DMS114 treated with DMSO at 0.1 percent for 48 hours (cell line): ENCODE measurements around the gene SSBP3.
A peak's percentile ranks its signal among the peaks of the same experiment; 100 is the strongest.
"Not testable (repeated sequence)": the region's sequence is repeated elsewhere in the genome, so short reads cannot be mapped to it uniquely, and the experiment has no call there.

ENCODE experiments used
- DNase-seq: peaks from one replicate; lab custom pipeline; 2025; ENCODE audit not compliant: unreplicated experiment; lab: John Stamatoyannopoulos, UW

The SSBP3 gene

DNA sequence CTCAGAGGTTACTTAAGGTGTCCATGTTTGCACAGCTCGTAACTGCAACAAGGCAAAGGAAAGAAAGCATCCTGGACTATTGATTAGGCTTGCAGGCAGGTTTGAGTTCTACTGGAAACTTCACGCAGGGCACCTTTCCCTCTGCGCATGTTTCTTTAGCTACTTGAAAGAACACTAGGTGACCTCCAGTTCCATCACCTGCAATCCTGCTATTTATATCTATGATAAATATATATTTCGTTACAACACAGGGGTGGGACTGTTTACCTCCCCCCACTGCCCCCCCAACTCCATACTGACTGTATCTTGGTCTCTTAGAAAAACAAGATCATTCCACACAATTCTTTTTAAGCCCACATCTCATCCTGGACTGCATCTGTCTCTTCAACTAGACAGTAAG is 12.1 kb downstream of the SSBP3 start:
- no peak for DNase-seq

DNA sequence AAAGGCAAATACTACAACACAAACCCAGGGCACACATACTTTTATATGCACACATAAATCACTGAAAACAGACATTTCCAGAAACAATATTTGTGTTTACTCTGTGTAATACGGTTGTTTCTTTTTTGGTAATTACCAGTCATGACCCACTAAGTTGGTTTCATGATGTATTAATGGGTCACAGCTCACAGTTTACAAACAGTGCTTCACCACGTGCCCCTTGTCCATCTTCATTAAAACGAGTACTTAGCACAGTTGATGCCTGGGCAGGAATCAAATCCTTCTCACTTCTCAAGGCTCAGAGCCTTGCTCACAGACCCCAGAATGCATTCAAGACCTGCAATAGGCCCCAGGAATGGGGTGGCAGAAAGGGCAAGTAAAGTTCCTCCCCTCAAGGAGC is 13.8 kb downstream of the SSBP3 start:
- DNase-seq, result no peak

DNA sequence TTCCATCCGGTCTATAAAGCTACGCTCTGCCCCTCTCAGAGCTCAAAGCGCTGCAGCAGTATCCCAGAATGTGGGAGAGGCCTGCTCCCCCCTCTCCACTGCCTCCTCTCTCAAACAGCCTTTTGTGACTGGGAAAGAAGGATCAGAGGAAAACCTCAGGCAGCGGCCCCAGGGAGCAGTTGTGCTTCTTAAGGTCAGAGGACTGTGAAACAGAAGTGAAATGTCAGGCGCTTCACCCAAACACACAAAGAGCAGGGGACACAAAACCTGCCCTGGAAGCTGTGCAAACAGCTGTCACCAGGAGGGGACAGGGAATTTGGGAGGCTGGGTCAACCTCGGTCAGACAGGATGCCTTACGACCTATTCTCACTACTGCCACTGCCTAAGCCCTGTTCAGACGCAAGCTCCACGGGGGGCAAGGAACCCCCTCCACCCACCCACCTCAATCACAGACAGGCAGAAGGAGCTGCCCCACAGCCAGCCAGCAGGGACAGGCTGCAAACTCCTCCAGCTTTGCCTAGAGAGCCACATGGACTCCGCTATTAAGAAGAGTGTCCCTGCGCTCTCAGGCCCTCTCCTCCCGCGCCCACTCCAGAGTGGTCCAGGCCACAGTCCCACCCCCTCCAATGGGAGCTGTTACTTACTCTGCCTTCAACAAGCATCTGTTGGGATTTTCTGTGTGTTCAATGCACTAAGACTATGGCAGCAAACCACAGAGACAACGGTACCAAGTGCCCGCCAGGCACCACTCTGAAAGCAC is 14.6 kb downstream of the SSBP3 start:
- no peak for DNase-seq

DNA sequence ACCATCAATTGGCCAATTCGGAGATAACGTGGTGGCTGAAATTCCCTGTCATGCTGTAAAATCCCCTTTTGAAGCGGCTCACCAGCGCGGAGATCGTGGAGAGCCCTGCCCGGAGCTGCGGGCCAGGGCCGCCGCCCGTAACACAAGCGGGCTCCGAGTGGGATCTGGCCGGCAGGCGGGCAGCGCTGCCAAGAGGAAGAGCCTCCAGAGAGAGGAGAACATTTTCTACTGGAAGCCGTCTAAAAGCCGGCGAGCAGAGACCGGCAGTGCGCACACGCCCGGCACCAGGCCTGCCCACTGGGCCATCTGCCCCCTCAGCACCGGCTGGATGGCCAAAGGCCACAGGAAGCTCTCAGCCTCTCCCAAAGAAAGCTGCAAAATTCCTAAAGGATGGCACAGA is 15.5 kb downstream of the SSBP3 start:
- DNase-seq, result no peak

DNA sequence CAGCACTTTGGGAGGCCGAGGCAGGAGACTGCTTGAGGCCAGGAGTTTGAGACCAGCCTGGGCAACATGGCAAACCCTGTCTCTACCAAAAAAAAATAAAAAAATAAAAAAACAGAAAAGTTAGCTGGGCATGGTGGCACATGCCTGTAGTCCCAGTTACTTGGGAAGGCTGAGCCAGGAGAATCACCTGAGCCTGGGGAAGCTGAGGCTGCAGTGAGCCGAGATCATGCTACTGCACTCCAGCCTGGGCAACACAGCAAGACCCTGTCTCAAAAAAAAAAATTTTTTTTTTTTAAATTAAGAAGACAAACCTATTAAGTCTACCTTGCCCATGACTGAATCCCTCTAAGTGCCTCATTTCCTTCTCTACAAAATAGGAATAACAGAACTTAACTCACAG is 16.6 kb downstream of the SSBP3 start:
- DNase-seq, result not testable (repeated sequence)

DNA sequence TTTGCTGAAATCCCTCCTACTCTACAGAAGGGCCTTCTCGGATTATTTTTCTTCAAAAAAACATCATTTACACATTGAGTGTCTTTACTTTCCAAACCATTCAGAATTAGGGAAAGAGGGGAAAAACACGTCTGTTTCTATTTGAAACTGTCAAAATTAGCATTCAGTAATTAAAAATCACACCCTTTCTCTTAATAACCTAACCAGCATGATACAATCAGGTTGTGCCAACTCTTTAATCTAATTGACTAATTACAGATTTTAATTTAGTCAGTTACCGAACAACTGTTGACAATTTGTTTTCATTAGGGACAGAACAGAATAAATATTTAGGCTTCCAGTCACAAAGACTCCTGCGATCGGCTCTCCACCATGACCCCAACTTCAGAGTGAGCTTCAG is 18.8 kb downstream of the SSBP3 start:
- no peak for DNase-seq

DNA sequence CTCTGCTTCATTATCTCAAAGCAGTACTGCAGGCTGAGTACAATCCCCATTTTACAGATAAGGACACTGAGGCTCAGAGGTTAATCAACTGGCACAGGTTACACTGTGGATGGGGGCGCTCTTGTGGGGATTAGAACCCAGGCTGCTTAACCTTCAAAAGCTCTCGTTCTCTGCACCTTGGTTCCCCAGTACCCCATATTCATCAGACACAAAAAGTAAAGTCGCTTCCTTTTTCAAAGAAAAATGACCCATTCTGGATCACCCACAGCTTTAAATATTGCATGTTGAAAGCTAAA is 20.5 kb downstream of the SSBP3 start:
- DNase-seq, result no peak

DNA sequence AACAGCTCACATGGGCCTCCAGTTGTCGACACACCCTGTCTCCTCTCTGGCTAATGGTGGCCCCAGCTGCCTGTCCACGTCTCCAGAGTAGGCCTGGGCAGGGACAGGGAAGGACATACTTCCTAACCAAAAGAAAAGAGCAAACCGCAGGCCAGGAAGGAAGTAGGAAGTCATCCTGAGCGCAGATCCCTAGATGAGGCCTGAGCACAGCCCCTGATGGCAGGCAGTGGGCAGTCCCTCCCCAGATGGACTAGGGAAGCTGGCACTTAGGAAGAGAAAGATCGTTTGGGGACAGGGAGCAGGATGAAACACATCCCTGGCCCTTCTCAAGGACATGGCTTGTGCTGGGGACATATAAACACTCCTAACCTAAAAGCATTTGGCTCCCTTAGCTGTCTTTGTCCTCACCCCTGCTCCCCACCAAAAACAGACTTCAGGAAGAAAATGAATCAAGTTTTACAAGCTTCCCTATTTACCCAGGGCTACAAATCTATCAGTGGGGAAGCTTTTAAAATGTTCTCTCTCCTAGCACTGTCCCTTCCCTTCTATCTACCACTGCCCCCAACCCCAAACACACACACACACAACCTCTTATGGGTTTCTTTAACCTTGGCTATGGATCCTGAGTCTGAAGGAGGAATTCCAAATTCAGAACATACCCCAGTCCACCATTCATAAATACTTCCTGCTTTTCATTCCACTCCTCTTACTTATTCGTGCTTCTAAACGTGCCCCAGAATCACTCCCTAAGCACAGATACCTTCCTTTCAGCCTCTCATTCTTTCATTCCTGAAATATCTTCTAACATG is 21.1 kb downstream of the SSBP3 start:
- DNase-seq, result no peak

DNA sequence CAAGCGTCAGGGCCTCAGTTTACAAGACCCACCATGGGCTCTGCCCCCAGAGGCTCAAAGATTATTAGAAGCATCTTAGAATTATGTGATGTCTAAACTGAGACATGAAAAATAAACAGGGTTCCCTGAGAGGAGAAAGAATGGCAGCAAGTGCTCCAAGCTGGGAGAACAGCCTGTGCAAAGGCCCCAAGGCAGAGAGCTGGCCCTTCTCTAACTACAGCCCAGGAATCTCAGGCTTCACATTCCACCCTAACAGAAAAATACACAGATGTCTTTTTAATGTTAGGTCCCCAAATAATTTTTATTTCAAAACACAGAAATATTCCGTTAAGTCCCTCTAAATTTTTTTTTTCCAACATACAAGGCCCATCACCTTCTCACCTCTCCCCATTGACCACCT is 21.7 kb downstream of the SSBP3 start:
- no peak for DNase-seq

DNA sequence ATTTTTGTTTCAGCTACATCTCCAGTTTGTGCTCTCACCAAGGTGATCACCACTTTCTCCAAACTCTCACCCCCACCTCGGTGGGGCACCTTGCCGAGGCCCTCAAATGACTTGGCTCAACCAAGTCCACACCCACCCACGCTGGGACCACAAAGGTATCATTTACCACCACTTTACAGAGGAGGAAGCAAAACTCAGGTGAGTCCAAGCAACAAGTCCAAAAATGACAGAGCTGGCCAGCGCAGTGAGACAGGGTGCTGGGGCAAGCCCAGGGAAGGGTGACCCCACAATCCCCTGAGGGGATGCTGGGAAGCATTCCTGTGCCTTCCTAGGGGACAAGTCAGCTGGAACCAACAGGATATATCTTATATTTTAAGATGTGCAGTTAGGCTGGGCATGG is 24.7 kb downstream of the SSBP3 start:
- no peak for DNase-seq

DNA sequence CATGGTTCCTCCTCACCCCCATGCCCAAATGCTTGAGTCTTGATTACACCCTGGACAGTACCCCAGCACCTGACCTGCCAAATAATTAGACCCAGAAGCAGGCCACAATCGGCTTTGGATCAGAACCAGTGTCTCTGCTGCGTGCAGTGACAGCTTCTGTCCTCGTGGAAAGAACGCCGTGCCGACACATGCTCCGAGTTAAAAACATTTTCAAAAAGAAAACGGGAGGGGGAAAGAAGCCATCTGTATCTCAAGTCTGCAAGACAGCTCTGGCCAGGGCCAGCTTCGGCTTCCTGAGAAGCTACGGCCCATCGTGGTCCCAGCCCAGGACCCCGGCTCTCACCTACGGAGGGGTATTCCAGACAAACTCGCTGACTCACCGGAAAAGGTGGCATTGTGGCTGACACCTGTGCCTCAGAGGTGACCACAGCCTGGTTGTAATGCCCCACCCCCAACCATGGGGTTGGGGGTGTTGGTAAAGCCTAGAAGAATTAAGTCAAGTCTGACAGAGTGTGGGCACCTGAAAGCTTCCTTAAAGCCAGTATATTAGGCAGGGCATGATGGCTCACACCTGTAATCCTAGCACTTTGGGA is 25.8 kb downstream of the SSBP3 start:
- no peak for DNase-seq

DNA sequence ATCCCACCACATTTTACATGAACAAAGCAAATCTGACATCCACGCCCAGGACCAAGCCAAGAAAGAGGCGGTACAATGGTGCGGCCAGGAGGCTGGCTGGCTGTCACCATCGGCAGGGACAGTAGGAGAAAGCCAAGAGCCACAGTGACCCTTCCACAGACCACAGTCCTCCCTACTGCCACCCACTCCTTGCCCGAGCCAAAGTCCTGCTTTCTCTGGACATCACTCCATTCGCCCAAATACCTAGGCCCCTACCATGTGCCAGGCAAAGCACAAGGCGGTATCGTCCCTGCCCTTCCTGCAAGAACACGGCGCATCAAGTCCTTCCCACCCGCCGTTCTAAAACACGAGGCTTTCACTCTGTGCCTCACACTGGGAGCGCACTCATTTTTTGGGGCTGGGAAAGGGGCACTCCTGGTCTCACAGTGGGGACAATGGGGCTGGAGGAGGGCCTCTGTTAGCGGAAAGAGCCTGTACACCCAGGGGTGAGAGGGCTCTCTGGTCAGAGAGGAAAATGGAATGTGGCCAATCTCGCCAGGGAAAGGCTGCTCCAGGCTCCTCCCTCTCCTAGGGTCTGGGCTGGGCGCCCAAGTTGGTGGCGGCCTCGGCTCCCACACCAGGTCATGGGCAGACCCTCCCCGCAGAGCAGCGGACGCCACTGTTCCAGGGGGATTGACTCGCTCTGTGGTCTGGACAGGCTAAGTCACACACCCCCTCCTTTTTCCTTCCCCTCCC is 26.5 kb downstream of the SSBP3 start:
- DNase-seq, result no peak

DNA sequence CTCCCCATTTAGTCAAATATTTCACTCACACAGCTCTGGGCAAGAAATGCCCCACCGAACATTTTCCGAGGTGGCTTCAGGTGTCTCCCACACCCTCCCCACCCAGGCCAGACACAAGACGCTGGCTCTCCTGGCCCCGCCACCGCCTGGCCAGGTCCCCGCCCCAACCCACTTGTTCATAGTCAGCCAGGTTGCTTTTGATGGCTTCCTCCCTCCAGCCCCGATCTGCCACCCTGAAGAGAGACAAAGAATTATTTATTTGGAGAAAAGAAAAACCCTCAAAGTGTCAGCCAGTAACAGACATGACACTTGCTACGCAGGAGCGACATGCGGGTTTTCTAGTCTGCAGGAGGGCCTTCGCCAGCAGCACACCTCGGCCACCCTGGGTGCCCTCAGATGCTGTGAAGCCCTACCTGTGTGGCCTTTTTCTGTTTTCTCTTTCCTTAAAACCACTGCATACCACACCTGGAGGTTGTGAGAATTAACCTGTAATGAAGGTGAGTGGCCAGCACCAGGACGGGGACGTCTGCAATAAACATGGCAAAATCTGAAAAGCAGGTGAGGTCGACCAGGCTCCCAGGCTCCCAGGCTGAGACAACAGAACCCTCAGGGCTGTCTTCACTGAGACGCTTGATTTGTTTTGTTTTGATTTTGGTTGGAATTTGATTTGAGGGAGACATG is 27.2 kb downstream of the SSBP3 start:
- DNase-seq, result no peak

DNA sequence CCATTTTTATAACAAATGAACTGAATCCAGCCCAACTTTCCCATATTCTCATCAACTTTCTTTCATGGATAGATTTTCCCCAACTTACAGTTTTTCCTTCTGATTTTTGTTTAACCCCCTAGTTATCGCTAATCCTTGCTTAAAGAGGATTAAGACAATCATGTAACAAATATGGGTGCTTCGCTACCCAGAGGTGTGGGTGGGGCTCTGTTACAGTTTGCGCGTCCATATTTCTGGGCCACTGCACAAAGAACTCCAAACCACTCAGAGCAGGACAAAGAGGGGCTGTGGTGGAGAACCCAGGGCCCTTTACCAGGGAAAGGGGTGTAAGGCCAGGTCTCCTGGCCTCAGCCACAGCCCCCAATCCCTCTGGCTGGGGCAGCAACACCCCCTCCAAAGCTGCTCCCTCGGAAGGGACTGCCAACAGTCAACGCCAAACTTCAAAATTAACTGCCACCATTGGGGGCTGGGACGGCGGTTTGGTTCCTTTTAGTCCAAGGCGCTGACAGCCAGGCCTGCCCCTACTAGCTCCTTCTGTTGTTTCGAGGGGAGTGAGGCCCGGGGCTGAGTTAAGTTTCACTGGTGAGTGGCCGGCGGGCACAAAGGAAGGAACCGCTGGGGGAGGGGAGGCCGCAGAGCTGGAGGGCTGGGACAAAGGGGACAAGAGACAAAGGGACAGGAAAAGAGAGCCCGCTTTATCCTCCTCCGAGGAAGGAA is 27.9 kb downstream of the SSBP3 start:
- no peak for DNase-seq

DNA sequence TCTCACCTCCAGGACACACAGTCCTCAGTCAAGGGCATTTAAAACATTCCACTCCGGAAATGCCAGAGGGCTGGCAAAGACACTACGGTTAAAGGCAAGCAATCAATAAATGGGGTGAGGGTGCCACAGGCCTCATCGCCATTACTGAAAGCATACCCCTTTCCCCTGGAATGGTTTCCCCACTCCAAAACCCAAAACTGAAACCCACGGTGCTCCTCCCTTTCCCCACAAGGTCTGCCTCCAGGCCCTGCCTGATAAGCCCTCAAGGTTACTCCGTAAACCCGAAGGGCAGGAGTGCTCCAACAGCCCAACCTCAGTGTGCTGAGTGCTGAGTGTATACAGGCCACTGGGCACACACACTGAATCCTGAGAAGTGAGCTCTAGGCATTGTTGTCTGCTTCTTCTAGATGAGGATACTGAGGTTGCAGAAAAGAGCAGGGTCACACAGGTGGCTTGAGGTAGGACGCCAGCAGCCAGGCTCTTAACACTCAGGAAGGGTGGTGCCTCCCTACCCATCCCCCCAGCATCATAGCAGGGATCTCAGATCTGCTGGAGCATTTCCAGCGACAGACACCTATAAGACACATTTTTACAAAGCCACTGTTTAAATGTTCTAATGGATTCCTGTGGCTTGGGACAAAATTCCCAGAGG is 29.0 kb downstream of the SSBP3 start:
- no peak for DNase-seq

DNA sequence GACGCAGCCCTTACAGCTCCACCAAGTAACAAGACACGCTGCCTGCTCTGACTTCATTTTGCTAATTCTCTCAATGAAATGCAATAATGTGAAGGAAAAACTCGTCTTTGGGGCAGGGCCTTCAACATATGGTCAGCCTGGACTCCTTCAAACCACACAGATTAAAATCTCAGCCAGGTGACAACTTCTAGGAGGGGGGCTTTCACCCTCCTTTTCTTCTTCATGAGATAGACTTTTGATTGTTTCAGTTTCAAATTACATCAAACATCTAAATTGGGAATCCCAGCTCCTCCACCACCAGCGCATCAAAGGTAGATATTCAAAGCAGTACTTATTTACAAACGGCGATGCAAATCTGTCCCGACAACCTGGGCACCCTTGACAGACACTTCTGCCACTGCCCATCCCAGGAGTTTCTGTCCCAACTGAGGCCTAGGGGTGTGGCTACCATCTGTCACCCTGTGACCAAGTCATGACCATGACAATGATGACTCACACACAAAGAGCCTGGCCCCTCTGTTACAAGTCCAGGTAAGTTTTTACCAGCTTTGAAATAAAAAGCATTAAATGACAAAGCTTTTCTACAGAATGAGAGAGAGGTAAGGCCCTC is 29.7 kb downstream of the SSBP3 start:
- no peak for DNase-seq

DNA sequence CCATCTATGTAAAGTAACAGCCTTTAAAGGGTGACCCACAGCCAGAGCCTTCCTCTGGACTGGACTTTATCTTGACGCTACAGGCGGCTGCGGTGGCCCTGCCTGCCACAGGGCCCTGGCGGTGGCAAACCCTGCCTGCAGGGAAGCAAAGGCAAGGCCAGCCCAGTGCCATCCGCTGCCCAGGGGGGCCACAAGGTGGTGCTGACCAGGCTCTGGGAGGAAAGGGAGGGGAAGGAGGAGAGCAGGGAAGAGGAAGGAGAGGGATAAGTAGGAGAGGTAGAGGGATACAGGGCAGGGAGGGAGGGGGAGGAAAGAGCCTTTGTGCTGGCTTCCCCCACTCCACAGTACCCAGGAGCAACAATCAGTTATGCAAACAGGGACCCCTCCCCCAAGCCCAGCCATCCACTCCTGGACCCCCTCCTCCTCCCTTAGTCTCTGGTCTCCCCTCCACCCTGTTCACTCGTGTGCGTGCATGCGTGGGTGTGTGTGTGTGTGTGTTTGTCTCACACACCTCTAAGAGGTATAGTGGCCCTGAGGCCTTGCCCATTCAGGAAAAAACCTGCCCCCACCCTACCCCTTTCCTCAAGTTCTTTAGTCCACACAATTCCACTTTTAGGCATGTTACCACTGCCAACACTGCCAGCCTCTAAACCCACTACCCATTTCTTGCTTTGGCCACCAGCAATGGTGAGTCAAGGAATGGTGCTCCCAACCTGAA is 30.3 kb downstream of the SSBP3 start:
- peak; percentile 7 for DNase-seq

DNA sequence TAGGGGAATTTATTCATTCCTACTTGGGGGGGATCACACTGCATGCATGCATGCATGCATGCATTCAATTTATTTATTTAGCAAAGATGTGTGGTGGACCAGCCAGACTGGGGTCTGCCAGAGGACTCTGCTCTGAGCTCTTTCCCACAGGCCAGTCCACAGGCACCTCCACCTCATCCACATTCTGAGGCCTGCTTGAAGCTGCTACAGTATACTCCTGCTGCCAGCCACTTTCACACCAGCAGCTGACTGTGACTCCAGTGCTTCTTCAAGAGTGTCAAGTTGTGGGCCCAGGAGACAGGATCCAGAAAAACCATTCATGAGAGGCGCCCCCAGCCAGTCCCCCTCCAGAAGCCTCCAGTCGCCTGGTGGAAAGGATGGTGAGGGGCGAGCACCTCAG is 30.9 kb downstream of the SSBP3 start:
- no peak for DNase-seq

DNA sequence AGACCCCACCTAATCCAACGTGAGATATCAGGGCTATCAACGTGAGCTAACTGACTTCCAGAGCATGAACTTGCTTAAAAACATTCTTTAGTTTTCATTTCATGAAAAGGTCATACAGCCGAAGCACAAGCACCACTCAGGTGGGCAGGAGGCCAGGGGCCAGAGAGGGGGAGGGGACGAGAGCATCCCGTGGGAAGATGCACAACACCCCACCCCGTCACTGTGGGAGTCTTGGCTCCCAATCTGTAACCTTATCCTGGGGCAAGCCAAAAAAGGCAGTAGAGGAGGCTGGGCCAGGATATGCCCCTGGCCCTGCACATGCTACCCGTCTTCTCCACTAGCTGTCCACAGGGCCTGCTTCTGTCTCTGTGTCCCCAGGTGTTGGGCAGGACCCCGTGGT is 31.4 kb downstream of the SSBP3 start:
- DNase-seq, result no peak
